Fibroblast of lung (primary cell): ENCODE data around the gene CCND3. TPM values are rescaled to one million over a fixed set of nuclear protein-coding genes. Genes with fewer than 3 reads are reported as not detected.

Experiments used
- DNase-seq, 2 donors: peaks; one replicate each; pipeline versions ENCODE4 v3.0.0 to v3.0.0-alpha.2; 2010; ENCODE audit warnings: low read depth in 2 of 2
- H2AFZ ChIP-seq: 2 replicates; pipeline ENCODE4 v1.5.1; 2012; ENCODE audit warnings: low read length, control low read depth, inconsistent platforms
- H3K27ac ChIP-seq: 2 replicates; pipeline ENCODE4 v1.5.1; 2011; ENCODE audit warnings: low read length, control low read depth; ENCODE audit not compliant: insufficient read depth
- H3K27me3 ChIP-seq: 2 replicates; pipeline ENCODE4 v1.5.1; 2011; ENCODE audit warnings: mild to moderate bottlenecking, low read length; ENCODE audit not compliant: control insufficient read depth, insufficient read depth
- H3K36me3 ChIP-seq: 2 replicates; pipeline ENCODE4 v1.5.1; 2011; ENCODE audit warnings: low read length; ENCODE audit not compliant: control insufficient read depth, insufficient read depth
- H3K4me1 ChIP-seq: 2 replicates; pipeline ENCODE4 v1.5.1; 2011; ENCODE audit warnings: low read length; ENCODE audit not compliant: control insufficient read depth, insufficient read depth; ENCODE audit errors: extremely low read depth
- H3K4me2 ChIP-seq: 2 replicates; pipeline ENCODE4 v1.5.1; 2011; ENCODE audit warnings: low read length, control low read depth; ENCODE audit not compliant: insufficient read depth; ENCODE audit errors: extremely low read depth
- H3K4me3 ChIP-seq, 4 experiments: fragments of 200-600 bp in 1 of 4; sonication (generic) in 1 of 4; replicated peaks in 1 of 4; 2 replicates each; pipeline ENCODE4 v1.5.1; 2011 to 2016; ENCODE audit warnings: low read length in 4 of 4, low read depth in 3 of 4, mild to moderate bottlenecking in 3 of 4, control low read depth in 2 of 4, inconsistent platforms in 1 of 4, mixed read lengths in 1 of 4; ENCODE audit not compliant: insufficient read depth in 1 of 4; ENCODE audit errors: control extremely low read depth in 1 of 4
- H3K79me2 ChIP-seq: 2 replicates; pipeline ENCODE4 v1.5.1; 2012; ENCODE audit warnings: mild to moderate bottlenecking, low read length, inconsistent platforms; ENCODE audit not compliant: control insufficient read depth, insufficient read depth
- H3K9ac ChIP-seq: 2 replicates; pipeline ENCODE4 v1.5.1; 2011; ENCODE audit warnings: mild to moderate bottlenecking, low read length, control low read depth; ENCODE audit not compliant: insufficient read depth
- H3K9me3 ChIP-seq: 2 replicates; pipeline ENCODE4 v1.5.1; 2012; ENCODE audit warnings: low read depth, low read length; ENCODE audit not compliant: control insufficient read depth, insufficient read depth
- H4K20me1 ChIP-seq: 2 replicates; pipeline ENCODE4 v1.5.1; 2011; ENCODE audit warnings: low read length; ENCODE audit not compliant: control insufficient read depth, insufficient read depth; ENCODE audit errors: extremely low read depth
- CTCF ChIP-seq, 2 donors: IDR thresholded peaks in 1 of 2; conservative IDR thresholded peaks in 1 of 2; 1 replicate in 1 of 2; 2 replicates in 1 of 2; pipeline ENCODE4 v1.5.1; 2011 to 2012; ENCODE audit warnings: low read length in 2 of 2, control low read depth in 1 of 2, inconsistent platforms in 1 of 2, low read depth in 1 of 2, mild to moderate bottlenecking in 1 of 2
- EZH2 ChIP-seq: IDR thresholded peaks from 2 replicates; pipeline ENCODE4 v1.5.1; 2012; ENCODE audit warnings: low read length, control low read depth, mild to moderate bottlenecking; ENCODE audit errors: missing control alignments
- polyA minus RNA-seq: library from RNA; depleted of rRNA, polyadenylated mRNA; stranded (reverse); fragments of >200 nt; gene quantifications from 2 replicates; pipeline ENCODE4 v1.2.3, GENCODE V29; 2011; ENCODE audit warnings: low replicate concordance
- polyA plus RNA-seq, 2 donors: library from polyadenylated mRNA; depleted of rRNA in 1 of 2; stranded (reverse) in 1 of 2; unstranded in 1 of 2; fragments of >200 nt; gene quantifications; 2 replicates each; pipeline ENCODE4 v1.2.1, GENCODE V29; 2011 to 2012; ENCODE audit warnings: missing spikeins in 1 of 2
- total RNA-seq: library from RNA; depleted of rRNA; stranded (reverse); fragments of >200 nt; gene quantifications from 2 replicates; pipeline ENCODE4 v1.2.1, GENCODE V29; 2014

CCND3 gene
- 10.3 and 15.0 TPM in 2 replicates for total RNA-seq
- 29.6 and 43.7 TPM in 2 replicates for polyA plus RNA-seq
- 35.6 and 56.9 TPM in 2 replicates for polyA plus RNA-seq (2012)
- 32.1 and 51.6 TPM in 2 replicates for polyA minus RNA-seq

GRCh38 chr6:41941280-41942066 lies at the start of gene CCND3:
Gene CCND3, minus strand, starts transcription at chr6:41941808. Its CDS starts 159 bp downstream, at chr6:41941649.
- no peaks in the 10 kb centered on the region for H3K9me3 ChIP-seq
- peak; percentile 88 to 93 for DNase-seq
- H3K79me2 ChIP-seq, result peaks cover 41% of the 10 kb centered on the region
- peaks cover 6% of the 10 kb centered on the region for H3K36me3 ChIP-seq
- H4K20me1 ChIP-seq, result no peaks in the 10 kb centered on the region
- peaks cover 16% of the 10 kb centered on the region for H3K4me1 ChIP-seq
- peak within 1 kb of the TSS; percentile 73 for H3K9ac ChIP-seq
- TF ChIP-seq EZH2, result no peak
- H3K4me3 ChIP-seq, result peak within 1 kb of the TSS; percentile 74 to 95 (median 92)
- H3K4me2 ChIP-seq, result peak within 1 kb of the TSS; percentile 95
- H3K27me3 ChIP-seq, result no peaks in the 10 kb centered on the region
- peak within 1 kb of the TSS; percentile 74 for H2AFZ ChIP-seq
- H3K27ac ChIP-seq, result peak within 1 kb of the TSS; percentile 79

- Histone ChIP-seq H3K79me2 (no peaks in the 10 kb centered on the region), H3K27me3 (no peaks in the 10 kb centered on the region)
- TF ChIP-seq CTCF (conservative IDR thresholded peaks at IDR 0.05 in 1 of 2, IDR thresholded peaks at IDR 0.05 in 1 of 2; ENCODE audit: low read depth in 1 of 2, low read length in 2 of 2) (no peak), EZH2 (no peak)
Observed at GRCh38 chr6:41986339-41986738, 44.7 kb upstream of the CCND3 start.

GRCh38 chr6:41984623-41985022 lies 43.0 kb upstream of the CCND3 start:
- TF ChIP-seq CTCF (conservative IDR thresholded peaks at IDR 0.05 in 1 of 2, IDR thresholded peaks at IDR 0.05 in 1 of 2; ENCODE audit: low read depth in 1 of 2, low read length in 2 of 2), result no peak
- no peak for TF ChIP-seq EZH2
- no peak overlapping the region for H3K9ac ChIP-seq
- no peaks in the 10 kb centered on the region for H3K79me2 ChIP-seq
- H3K4me2 ChIP-seq, result no peak overlapping the region
- DNase-seq, result no peak
- no peak overlapping the region for H3K4me3 ChIP-seq
- H3K27me3 ChIP-seq, result no peaks in the 10 kb centered on the region
- no peak overlapping the region for H2AFZ ChIP-seq
- H3K9me3 ChIP-seq, result no peaks in the 10 kb centered on the region
- no peaks in the 10 kb centered on the region for H3K36me3 ChIP-seq
- no peaks in the 10 kb centered on the region for H3K4me1 ChIP-seq
- no peak overlapping the region for H3K27ac ChIP-seq
- no peaks in the 10 kb centered on the region for H4K20me1 ChIP-seq

More at GRCh38 chr6:41986339-41986738, 44.7 kb upstream of the CCND3 start:
- no peak overlapping the region for H3K27ac ChIP-seq
- H2AFZ ChIP-seq, result no peak overlapping the region
- H3K36me3 ChIP-seq, result no peaks in the 10 kb centered on the region
- DNase-seq, result no peak
- no peak overlapping the region for H3K9ac ChIP-seq
- H3K4me1 ChIP-seq, result no peaks in the 10 kb centered on the region
- H3K4me3 ChIP-seq, result no peak overlapping the region
- H3K4me2 ChIP-seq, result no peak overlapping the region
- no peaks in the 10 kb centered on the region for H3K9me3 ChIP-seq
- no peaks in the 10 kb centered on the region for H4K20me1 ChIP-seq
